HEK293 (cell line): ENCODE results near the gene UTP18.
"Not testable (repeated sequence)": the region's sequence is repeated elsewhere in the genome, so short reads cannot be mapped to it uniquely, and the experiment has no call there.

Source experiments
- CTCF ChIA-PET: fragments of 350-600 bp; formaldehyde crosslinking; extraction: SDS; loops from one replicate; lab custom pipeline; 2021; ENCODE audit warnings: antibody characterized with exemption; lab: Yijun Ruan, JAX
- POLR2A ChIA-PET: fragments of 300-600 bp; formaldehyde crosslinking; extraction: SDS; loops from one replicate; lab custom pipeline; 2020; ENCODE audit warnings: antibody characterized with exemption, inconsistent platforms; lab: Yijun Ruan, JAX
- H3K27ac ChIP-seq: fragments of 200-500 bp; sonication (Bioruptor generic); 2 replicates; pipeline ENCODE4 v1.5.1; 2014; ENCODE audit warnings: low read depth, low read length, control low read depth, inconsistent platforms; ENCODE audit errors: extremely low read depth
- H3K36me3 ChIP-seq, 2 experiments: fragments of 200-500 bp in 1 of 2; sonication (Bioruptor generic) in 1 of 2; 1 replicate in 1 of 2; 2 replicates in 1 of 2; pipeline ENCODE4 v1.5.1; 2014 to 2017; ENCODE audit warnings: inconsistent platforms in 2 of 2, low read length in 2 of 2; ENCODE audit not compliant: control insufficient read depth in 2 of 2, insufficient read depth in 1 of 2
- H3K4me1 ChIP-seq: fragments of 200-500 bp; sonication (Bioruptor generic); 2 replicates; pipeline ENCODE4 v1.5.1; 2014; ENCODE audit warnings: mild to moderate bottlenecking, low read length, inconsistent platforms; ENCODE audit not compliant: control insufficient read depth, insufficient read depth
- H3K4me3 ChIP-seq: 2 replicates; pipeline ENCODE4 v1.5.1; 2011; ENCODE audit warnings: low read depth, mild to moderate bottlenecking, control low read depth, low read length, moderate library complexity
- H3K9me3 ChIP-seq: fragments of 200-500 bp; sonication (Bioruptor generic); 2 replicates; pipeline ENCODE4 v1.5.1; 2014; ENCODE audit warnings: low read depth, low read length, inconsistent platforms; ENCODE audit not compliant: control insufficient read depth, insufficient read depth
- FEZF1 ChIP-seq: fragments of 450-650 bp; formaldehyde crosslinking; IDR thresholded peaks from 2 replicates; pipeline ENCODE4 v1.5.1; 2016; ENCODE audit warnings: missing biosample characterization, missing genetic modification characterization
- GLI2 ChIP-seq: fragments of 450-650 bp; formaldehyde crosslinking; IDR thresholded peaks from 2 replicates; pipeline ENCODE4; 2017; ENCODE audit warnings: missing biosample characterization, missing genetic modification characterization, low read depth, borderline replicate concordance
- GLIS1 ChIP-seq: fragments of 450-650 bp; formaldehyde crosslinking; IDR thresholded peaks from 2 replicates; pipeline ENCODE4 v1.5.1; 2016; ENCODE audit warnings: missing biosample characterization, missing genetic modification characterization
- KLF1 ChIP-seq: fragments of 450-650 bp; formaldehyde crosslinking; IDR thresholded peaks from 2 replicates; pipeline ENCODE4 v1.5.1; 2016; ENCODE audit warnings: missing biosample characterization, missing genetic modification characterization
- SP7 ChIP-seq: fragments of 450-650 bp; formaldehyde crosslinking; IDR thresholded peaks from 2 replicates; pipeline ENCODE4 v1.5.1; 2016; ENCODE audit warnings: missing biosample characterization, missing genetic modification characterization
- TCF7L2 ChIP-seq: IDR thresholded peaks from 2 replicates; pipeline ENCODE4 v1.6.1; 2011; ENCODE audit warnings: low read depth, mild to moderate bottlenecking, inconsistent platforms, low read length, moderate library complexity, borderline replicate concordance
- ZBTB8A ChIP-seq: fragments of 450-650 bp; formaldehyde crosslinking; IDR thresholded peaks from 2 replicates; pipeline ENCODE4 v1.5.1; 2016; ENCODE audit warnings: missing biosample characterization, missing genetic modification characterization
- ZNF133 ChIP-seq: fragments of 450-650 bp; formaldehyde crosslinking; IDR thresholded peaks from 2 replicates; pipeline ENCODE4 v1.5.1; 2016; ENCODE audit warnings: missing biosample characterization, missing genetic modification characterization
- ZNF211 ChIP-seq: fragments of 450-650 bp; formaldehyde crosslinking; IDR thresholded peaks from 2 replicates; pipeline ENCODE4 v1.5.1; 2016; ENCODE audit warnings: low read depth, missing biosample characterization, missing genetic modification characterization
- ZNF560 ChIP-seq: fragments of 450-650 bp; formaldehyde crosslinking; IDR thresholded peaks from 2 replicates; pipeline ENCODE4 v1.5.1; 2017; ENCODE audit warnings: missing biosample characterization, missing genetic modification characterization, borderline replicate concordance
- ZNF837 ChIP-seq: fragments of 450-650 bp; formaldehyde crosslinking; IDR thresholded peaks from 2 replicates; pipeline ENCODE4 v1.5.1; 2016; ENCODE audit warnings: missing biosample characterization, missing genetic modification characterization
- ZSCAN16 ChIP-seq: fragments of 450-650 bp; formaldehyde crosslinking; IDR thresholded peaks from 2 replicates; pipeline ENCODE4 v1.5.1; 2016; ENCODE audit warnings: missing biosample characterization, missing genetic modification characterization
- TF ChIP-seq, protein P1 (sequence below): fragments of 450-650 bp; formaldehyde crosslinking; IDR thresholded peaks from 2 replicates; pipeline ENCODE4 v1.5.1; 2017; ENCODE audit warnings: missing biosample characterization, missing genetic modification characterization
- TF ChIP-seq, protein P2 (sequence below): fragments of 450-650 bp; formaldehyde crosslinking; IDR thresholded peaks from 2 replicates; pipeline ENCODE4 v1.5.1; 2016; ENCODE audit warnings: missing biosample characterization, missing genetic modification characterization
- TF ChIP-seq, protein P3 (sequence below): fragments of 450-650 bp; formaldehyde crosslinking; IDR thresholded peaks from 2 replicates; pipeline ENCODE4 v1.5.1; 2016; ENCODE audit warnings: missing biosample characterization, missing genetic modification characterization, borderline replicate concordance

UTP18 gene

DNA sequence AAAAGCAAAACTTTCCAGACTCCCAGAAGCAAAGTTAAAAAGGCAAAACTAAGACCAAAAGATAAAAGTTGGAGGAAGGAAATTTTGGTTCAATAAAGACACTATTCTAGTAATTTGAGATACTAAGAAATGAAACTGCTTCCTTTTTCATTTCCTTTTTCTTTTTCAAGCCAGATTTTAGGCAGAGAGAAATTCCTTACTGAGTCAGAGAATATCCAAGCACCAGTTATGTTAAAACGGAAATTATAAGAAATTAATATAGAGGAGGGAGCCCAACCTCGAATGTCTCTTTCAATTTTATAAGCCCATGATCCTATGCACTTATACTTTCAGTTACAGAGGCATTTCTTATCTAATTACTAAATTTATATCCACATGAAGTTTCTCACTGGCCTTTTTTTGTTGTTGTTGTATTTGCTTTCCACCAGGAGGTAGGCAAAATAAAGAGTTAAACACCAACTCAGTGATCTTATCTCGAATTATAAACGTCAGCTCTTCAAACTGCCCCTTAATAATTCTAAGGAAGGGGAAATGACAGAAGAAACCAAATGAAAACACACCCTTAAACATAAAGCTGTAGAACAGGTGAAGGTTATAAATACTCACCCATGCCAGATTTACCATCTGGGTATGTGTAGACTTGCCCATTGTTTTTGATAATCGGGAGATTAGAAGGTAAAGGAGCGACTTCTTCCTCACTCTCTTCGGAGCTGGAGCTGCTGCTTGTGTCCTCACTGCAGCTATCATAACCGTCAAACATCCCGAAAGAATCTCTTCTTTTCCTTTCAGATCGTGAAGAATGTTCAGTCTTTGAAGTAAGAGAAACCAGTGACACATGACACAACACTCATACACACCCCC, 35.7 kb upstream of the UTP18 start:
- Histone ChIP-seq H3K36me3 (peaks cover 16 to 25% of the 10 kb centered on the region in 2 experiments), H3K9me3 (no peaks in the 10 kb centered on the region), H3K4me3 (no peak overlapping the region), H3K27ac (no peak overlapping the region), H3K4me1 (peaks cover 7% of the 10 kb centered on the region)
- ChIA-PET CTCF (interaction anchor here (0.6 to 0.7 kb wide), 2 partner anchors 13 to 1674 kb away, joined by 3 read pairs; no protein-coding TSS in a partner anchor), POLR2A (no interaction called here)
- TF ChIP-seq, protein P1, sequence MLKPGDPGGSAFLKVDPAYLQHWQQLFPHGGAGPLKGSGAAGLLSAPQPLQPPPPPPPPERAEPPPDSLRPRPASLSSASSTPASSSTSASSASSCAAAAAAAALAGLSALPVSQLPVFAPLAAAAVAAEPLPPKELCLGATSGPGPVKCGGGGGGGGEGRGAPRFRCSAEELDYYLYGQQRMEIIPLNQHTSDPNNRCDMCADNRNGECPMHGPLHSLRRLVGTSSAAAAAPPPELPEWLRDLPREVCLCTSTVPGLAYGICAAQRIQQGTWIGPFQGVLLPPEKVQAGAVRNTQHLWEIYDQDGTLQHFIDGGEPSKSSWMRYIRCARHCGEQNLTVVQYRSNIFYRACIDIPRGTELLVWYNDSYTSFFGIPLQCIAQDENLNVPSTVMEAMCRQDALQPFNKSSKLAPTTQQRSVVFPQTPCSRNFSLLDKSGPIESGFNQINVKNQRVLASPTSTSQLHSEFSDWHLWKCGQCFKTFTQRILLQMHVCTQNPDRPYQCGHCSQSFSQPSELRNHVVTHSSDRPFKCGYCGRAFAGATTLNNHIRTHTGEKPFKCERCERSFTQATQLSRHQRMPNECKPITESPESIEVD (tag by site-specific recombination), result peak; percentile 81
- no peak for TF ChIP-seq ZNF560 (tag by site-specific recombination)
- no peak for TF ChIP-seq ZNF211 (tag by site-specific recombination)
- peak; percentile 76 for TF ChIP-seq FEZF1 (tag by site-specific recombination)
- TF ChIP-seq, protein P2, sequence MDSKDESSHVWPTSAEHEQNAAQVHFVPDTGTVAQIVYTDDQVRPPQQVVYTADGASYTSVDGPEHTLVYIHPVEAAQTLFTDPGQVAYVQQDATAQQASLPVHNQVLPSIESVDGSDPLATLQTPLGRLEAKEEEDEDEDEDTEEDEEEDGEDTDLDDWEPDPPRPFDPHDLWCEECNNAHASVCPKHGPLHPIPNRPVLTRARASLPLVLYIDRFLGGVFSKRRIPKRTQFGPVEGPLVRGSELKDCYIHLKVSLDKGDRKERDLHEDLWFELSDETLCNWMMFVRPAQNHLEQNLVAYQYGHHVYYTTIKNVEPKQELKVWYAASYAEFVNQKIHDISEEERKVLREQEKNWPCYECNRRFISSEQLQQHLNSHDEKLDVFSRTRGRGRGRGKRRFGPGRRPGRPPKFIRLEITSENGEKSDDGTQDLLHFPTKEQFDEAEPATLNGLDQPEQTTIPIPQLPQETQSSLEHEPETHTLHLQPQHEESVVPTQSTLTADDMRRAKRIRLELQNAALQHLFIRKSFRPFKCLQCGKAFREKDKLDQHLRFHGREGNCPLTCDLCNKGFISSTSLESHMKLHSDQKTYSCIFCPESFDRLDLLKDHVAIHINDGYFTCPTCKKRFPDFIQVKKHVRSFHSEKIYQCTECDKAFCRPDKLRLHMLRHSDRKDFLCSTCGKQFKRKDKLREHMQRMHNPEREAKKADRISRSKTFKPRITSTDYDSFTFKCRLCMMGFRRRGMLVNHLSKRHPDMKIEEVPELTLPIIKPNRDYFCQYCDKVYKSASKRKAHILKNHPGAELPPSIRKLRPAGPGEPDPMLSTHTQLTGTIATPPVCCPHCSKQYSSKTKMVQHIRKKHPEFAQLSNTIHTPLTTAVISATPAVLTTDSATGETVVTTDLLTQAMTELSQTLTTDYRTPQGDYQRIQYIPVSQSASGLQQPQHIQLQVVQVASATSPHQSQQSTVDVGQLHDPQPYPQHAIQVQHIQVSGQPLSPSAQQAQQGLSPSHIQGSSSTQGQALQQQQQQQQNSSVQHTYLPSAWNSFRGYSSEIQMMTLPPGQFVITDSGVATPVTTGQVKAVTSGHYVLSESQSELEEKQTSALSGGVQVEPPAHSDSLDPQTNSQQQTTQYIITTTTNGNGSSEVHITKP (tag by site-specific recombination), result 0 out of 2 replicates have a peak, but pooled peaks have one; percentile 17
- TF ChIP-seq GLI2 (tag by site-specific recombination), result no peak
- peak; percentile 60; the same call in 1 of the 2 replicates for TF ChIP-seq GLIS1 (tag by site-specific recombination)

DNA sequence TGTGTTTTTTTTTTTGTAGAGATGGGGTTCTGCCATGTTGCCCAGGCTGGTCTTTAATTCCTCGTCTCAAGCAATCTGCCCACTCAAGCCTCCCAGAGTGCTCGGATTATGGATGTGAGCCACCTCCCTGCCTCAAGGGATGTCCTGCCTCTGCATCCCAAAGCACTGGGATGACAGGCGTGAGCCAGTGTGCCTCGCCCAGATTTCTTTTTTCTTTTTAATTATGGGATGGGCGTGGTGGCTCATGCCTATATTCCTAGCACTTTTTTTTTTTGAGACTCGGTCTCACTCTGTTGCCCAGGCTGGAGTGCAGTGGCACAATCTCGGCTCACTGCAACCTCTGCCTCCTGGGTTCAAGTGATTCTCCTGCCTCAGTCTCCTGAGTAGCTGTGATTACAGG, 34.8 kb upstream of the UTP18 start:
- TF ChIP-seq KLF1 (tag by site-specific recombination), result peak; percentile 62
- CTCF ChIA-PET, H3K27ac ChIP-seq, H3K4me1 ChIP-seq, H3K4me3 ChIP-seq, H3K9me3 ChIP-seq, POLR2A ChIA-PET: not testable (repeated sequence)
- peaks cover 15 to 16% of the 10 kb centered on the region in 2 experiments; a peak in 2 of 3 replicates for H3K36me3 ChIP-seq

DNA sequence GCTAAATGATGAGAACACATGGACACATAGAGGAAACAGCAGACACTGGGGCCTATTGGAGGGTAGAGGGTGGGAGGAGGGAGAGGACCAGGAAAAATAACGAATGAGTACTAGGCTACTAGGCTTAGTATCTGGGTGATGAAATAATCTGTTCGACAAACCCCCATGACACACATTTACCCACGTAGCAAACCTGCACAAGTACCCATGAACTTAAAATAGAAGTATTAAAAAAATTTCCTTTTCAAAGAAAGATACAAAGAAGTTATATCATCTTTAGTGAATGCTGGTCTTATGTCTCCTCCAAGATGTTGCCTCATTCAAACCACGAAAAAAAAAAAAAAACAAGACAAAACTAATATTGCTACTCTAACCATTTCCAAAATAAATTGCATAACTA, 32.2 kb upstream of the UTP18 start:
- TF ChIP-seq ZSCAN16 (tag by site-specific recombination), result no peak
- TF ChIP-seq ZBTB8A (tag by site-specific recombination), result no peak
- TF ChIP-seq ZNF837 (tag by site-specific recombination), result no peak
- TF ChIP-seq TCF7L2, result no peak
- TF ChIP-seq SP7 (tag by site-specific recombination), result no peak
- no peak for TF ChIP-seq ZNF133 (tag by site-specific recombination)
- TF ChIP-seq ZNF560 (tag by site-specific recombination), result no peak
- TF ChIP-seq, protein P3, sequence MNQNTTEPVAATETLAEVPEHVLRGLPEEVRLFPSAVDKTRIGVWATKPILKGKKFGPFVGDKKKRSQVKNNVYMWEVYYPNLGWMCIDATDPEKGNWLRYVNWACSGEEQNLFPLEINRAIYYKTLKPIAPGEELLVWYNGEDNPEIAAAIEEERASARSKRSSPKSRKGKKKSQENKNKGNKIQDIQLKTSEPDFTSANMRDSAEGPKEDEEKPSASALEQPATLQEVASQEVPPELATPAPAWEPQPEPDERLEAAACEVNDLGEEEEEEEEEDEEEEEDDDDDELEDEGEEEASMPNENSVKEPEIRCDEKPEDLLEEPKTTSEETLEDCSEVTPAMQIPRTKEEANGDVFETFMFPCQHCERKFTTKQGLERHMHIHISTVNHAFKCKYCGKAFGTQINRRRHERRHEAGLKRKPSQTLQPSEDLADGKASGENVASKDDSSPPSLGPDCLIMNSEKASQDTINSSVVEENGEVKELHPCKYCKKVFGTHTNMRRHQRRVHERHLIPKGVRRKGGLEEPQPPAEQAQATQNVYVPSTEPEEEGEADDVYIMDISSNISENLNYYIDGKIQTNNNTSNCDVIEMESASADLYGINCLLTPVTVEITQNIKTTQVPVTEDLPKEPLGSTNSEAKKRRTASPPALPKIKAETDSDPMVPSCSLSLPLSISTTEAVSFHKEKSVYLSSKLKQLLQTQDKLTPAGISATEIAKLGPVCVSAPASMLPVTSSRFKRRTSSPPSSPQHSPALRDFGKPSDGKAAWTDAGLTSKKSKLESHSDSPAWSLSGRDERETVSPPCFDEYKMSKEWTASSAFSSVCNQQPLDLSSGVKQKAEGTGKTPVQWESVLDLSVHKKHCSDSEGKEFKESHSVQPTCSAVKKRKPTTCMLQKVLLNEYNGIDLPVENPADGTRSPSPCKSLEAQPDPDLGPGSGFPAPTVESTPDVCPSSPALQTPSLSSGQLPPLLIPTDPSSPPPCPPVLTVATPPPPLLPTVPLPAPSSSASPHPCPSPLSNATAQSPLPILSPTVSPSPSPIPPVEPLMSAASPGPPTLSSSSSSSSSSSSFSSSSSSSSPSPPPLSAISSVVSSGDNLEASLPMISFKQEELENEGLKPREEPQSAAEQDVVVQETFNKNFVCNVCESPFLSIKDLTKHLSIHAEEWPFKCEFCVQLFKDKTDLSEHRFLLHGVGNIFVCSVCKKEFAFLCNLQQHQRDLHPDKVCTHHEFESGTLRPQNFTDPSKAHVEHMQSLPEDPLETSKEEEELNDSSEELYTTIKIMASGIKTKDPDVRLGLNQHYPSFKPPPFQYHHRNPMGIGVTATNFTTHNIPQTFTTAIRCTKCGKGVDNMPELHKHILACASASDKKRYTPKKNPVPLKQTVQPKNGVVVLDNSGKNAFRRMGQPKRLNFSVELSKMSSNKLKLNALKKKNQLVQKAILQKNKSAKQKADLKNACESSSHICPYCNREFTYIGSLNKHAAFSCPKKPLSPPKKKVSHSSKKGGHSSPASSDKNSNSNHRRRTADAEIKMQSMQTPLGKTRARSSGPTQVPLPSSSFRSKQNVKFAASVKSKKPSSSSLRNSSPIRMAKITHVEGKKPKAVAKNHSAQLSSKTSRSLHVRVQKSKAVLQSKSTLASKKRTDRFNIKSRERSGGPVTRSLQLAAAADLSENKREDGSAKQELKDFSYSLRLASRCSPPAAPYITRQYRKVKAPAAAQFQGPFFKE (tag by site-specific recombination), result no peak
- Histone ChIP-seq H3K4me1 (peaks cover 7% of the 10 kb centered on the region), H3K9me3 (no peaks in the 10 kb centered on the region), H3K27ac (no peak overlapping the region), H3K4me3 (no peak overlapping the region), H3K36me3 (peaks cover 2 to 5% of the 10 kb centered on the region in 2 experiments; a peak in 2 of 3 replicates)
- CTCF ChIA-PET, result no interaction called here
- POLR2A ChIA-PET, result no interaction called here
